ENCODE data around the gene ITPA.
"Not testable (repeated sequence)": the region's sequence is repeated elsewhere in the genome, so short reads cannot be mapped to it uniquely, and the experiment has no call there.

ITPA gene

DNA sequence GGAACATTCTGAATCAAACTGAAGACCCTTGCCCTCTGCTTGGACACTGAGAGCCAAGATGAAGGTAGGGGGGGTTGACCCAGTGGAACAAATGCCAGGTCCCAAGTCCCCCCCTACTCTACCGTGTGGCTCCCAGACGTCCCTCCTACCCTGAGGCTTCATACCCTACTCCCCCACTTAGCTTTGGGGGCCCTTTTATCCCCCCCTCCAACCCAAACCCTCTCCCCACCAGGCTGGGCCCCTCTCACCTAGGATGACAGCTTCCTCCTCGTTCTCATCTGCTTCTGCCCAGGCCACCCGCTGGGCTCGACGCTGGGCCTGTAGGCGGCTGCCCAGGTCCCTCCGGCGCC, 6.4 kb upstream of the ITPA start:
- DNase-seq, result peak in 1 of 2 experiments; percentile 39

DNA sequence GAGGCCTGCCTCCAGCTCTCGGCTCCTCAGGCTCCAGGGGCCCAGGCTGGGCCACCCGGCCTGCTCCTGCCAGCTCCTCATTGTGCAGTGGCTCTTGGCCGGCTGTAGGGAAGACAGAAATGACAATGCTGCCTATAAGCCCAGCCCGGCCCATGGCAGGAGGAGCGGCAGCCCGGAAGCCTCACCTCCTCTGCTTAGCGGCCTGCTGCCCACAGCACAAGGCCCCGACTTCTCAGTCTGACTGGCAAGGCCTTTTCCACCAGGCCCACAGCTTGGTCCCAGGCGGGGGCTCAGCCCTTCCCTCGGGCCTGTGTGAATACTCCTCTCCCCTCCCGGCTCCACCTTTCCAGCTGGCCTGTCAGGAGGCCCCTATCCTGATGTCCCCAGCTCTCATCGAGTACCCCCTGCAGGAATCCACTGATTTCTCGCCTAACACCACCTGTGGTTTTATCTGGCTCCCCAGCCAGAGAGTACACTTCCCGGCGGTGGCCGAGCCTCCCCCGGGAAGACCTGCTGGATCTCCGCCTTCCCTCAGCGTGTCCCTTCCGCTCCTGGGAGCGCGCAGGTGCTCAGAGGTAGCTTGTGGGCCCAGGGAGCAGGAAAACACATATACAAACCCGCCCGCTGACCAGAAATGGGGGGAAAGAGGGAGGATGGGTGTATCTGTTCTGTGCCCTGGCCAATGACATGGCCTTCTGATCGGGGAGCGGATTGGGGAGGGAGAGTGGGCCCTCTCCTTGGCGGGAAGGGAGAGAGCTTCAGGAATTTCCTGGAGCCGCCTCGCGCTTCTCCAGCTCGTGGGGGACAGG, 5.8 kb upstream of the ITPA start:
- DNase-seq, result peak; percentile 71 to 85

DNA sequence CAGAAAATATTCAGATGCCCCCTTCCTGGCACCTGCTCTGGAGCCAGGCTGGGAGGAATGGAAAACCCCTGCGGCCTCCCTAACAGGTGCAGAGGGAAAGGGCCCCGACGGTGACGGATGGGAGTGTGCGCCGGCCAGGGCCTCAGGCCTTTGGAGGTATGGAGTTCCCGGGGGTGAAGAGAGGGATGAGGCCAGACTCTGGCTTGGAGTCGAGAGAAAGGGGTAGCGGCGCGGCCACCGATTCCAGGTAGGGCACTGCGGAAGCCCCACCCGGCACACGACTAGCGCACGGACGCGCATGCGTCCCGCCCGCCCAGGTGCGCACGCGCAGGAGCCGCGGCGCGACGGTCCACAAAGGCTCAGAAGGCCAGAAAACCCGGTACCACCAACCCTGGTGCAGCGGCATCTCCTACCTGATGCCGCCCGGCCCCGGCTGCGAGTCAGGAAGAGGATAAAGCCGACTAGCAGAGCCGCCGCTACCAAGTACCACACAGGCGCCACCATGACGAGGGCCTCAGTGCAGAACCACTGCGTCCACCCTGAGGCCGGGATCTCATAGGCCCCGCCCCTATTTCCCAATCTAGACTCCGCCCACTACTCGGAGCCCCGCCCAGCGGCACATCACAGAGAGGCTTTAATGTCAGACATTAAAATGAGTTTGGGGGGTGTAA, 5.0 kb upstream of the ITPA start, which contains the start of gene DDRGK1:
Gene DDRGK1, minus strand, starts transcription at position 559 of the 671 bp plus-strand sequence. Its CDS starts 55 bp downstream, at position 504.
- DNase-seq, result peak; percentile 83 to 88

DNA sequence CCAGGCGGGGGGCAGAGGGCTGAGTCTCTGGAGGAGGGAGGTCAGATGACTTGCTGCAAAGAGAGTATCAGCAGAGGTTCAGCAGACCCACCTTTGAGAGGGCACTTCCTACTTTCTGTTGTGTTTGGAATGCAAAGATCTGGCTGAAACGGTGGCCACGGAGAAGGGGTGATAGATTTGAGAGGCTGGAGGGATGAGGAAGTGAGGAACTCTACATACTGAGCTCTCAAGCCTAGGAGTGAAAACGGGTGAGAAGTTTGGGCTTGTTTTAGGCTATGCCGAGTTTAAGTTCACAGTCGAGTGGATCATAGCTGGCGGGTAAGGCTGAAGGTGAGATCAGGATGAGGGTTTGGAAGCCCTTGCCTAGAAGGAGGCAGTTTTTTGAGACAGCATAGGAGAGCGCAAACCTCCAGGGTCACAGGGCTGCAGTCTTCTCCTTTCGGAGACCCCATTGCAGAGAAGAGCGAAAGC, 477 bp upstream of the ITPA start:
- no peak for DNase-seq

DNA sequence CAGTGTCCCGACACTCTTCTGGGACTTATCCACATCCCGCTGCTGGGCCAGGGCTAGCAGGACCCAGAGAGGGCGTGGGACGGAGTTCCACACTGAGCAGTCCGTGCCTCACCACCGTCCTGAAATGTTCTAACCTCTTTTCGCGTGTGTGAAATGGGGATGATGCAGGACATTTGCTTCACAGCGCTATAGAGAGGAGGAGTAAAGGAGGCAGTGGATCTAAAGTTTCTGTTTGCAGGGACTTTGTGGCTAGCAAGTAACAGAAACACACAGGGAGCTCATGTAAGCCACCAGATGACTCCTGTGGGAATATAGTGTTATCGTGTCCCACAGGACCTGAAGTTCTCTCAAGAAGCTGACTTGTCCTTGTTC, 634 bp downstream of the ITPA start:
- DNase-seq, result peak in 1 of 2 experiments; percentile 14

DNA sequence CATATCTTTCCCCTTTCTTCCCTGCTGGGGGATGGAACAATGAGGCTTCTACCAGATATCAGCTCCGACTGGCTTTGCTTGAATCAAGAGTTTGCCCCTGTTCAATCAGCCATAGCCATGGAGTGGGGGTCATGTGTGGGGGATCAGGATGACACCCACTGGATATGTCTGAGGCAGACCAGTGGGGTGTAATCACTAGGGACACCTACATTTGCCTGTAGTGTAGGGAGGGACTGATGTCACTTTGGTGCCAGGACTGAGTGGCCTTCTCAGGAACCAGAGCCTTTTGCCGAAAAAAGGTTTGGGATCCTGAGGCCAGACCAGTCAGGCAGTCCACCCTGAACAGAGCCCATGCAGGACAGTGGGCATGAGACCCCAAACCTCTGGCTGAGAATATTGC, 1.0 kb downstream of the ITPA start:
- no peak for DNase-seq

DNA sequence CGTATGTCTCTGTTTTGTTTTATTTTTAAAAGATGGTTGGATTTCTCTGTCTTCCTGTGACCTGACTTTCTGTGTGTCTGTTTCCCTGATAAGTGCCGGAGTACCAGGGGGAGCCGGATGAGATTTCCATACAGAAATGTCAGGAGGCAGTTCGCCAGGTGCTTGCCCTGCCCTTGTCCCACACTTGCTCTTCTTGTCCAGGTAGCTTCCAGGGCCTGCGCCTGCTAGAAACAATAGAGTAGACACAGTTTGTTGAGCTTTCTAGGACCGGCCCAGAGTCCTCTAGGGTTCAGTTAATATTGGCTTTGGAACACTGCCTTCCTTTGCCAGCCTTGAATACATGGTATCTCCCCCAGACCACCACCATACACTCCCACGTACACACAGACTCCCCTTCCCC, 3.9 kb downstream of the ITPA start:
- DNase-seq, result no peak

DNA sequence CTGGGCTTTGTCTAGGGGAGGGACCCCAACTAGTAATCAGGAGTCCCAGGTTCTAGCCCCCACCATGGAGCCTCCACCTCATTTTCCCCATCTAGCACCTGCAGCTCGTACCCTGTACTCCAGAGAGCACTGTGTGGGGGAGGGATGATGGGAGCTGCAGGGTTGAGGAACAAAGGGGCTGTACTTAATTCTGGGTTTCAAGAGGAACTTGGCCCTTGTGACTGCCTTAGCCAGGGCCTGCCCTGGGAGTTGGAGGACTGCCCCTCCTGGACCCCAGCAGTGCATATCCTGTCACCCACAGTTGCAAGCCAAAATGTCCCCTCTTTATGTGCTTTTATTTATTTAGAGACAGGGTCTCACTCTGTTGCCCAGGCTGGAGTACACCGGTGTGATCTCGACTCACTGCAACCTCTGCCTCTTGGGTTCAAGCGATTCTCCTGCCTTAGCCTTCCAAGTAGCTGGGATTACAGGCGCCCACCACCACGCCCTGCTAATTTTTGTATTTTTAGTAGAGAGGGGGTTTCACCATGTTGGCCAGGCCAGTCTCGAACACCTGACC, 6.1 kb downstream of the ITPA start:
- DNase-seq, result not testable (repeated sequence)

DNA sequence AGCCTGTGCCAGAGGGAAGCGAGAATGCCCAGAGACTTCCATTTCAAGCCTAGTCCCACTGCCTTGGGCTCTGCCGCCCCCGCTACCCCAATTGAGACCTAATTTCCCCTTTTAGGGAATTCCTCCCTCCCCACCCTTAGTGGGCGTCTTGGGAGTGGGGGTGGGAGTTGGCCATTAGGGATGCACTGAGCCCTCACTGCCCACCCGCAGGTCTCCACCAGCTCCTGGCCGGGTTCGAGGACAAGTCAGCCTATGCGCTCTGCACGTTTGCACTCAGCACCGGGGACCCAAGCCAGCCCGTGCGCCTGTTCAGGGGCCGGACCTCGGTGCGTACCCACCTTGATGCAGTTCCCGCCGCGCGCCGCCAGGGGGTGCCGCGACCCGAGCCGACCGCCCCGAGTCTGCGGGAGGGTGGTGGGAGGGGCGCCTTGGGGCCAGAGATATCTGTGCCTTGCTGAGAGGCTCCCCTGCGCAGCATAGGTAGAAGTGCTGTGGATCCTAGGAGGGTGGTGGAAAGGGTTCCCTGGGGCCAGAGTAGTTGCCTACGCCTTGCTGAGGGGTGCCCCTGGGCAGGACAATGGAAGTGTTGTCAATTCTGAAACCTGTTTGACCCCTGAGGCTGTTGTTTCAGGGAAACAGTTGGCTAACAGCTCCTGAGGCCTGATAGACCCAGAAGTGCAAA, 9.2 kb downstream of the ITPA start:
- DNase-seq, result peak; percentile 18 to 21

DNA sequence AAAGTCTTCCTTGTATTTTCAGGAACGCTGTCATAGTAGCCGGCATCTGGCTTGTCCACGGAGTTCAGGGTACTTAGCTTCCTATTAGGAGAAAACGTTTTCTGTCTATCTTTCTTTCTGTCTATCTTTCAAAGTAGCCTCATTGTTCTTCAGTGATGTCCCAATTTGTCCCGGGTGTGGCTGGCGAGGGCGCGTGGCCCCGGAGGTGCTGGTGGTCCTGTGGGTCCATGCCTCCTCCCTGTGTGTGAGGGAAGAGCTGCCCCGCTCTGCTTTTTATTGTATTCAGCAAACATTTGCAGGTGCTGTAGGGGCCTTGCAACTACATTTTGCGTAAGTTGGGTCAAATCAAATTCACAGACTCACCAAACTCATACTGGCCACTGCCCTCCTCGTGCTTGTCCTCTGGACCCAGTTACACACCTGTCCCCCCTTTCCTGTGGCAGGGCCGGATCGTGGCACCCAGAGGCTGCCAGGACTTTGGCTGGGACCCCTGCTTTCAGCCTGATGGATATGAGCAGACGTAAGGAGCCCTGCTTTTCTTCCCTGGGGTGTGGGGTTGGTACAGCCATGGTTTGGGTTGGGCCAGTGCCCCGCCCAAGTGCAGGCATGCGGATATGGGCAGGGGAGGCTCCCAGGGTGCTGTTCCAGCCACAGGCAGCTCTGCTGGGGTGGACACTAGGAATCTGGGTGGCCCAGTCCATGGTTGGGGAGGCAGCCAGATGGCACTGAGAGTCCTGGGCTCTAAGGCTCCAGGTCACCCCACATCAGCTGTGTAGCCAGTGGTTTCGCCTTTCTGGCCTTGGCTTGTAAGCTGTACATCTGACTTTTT, 12.3 kb downstream of the ITPA start:
- no peak for DNase-seq

DNA sequence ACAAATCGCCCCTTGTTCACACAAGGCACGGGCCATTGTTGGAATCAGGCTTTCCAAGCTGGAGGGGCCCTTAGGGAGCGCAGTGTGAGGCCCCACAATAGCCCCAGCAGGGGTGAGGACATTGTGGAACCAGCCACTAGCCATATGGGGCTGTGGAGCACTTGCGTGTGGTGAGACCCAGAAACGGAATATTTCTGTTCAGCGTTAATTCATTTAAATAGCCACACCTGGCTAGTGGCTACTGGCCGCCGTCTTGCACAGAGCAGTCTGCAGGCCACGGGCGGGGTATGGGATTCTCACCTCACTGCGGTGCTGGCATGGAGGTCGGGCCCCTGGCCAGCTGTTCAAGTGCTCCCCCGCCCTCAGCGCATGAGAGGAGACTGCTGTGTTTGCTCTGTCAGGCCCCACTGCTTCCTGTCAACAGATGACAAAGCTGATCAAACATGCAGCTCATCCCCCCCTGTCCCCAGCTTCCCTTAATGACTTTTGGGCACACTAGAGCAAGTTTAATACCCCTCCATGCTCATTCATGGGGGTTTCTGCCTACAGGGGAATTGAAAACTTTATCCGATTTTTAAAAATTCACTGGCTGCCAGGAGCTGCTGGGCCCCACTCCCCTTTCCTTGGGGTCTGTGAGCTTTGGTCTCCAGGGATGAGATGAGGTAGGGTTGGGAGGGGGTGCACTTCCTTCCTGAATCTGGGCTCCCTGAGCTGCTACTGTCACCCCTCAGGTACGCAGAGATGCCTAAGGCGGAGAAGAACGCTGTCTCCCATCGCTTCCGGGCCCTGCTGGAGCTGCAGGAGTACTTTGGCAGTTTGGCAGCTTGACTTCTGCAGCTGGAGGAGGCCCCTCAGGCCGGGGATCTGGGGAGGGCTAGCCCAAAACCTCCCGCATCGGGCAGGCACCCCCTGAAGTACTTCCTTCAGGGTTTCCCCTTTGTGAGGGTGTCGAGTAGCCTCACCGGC, 13.6 kb downstream of the ITPA start:
- peak; percentile 94 to 99 for DNase-seq

DNA sequence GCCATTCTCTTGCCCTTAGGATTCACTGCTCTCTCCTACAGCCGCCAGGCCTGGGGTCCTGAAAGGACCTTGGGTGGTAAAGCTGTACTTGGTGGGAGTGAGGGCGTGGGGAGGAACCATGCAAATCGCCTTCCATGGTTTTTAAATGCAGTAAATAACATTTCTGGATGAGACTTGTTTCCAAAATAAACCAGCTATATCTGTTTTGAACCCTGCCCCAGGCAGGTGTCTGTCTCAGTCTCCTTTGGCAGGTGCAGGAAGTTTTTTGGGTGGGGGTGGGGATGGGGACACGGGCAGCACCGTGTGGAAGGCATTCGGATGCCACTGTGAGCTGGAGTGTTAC, 14.3 kb downstream of the ITPA start:
- peak; percentile 28 to 68 for DNase-seq

DNA sequence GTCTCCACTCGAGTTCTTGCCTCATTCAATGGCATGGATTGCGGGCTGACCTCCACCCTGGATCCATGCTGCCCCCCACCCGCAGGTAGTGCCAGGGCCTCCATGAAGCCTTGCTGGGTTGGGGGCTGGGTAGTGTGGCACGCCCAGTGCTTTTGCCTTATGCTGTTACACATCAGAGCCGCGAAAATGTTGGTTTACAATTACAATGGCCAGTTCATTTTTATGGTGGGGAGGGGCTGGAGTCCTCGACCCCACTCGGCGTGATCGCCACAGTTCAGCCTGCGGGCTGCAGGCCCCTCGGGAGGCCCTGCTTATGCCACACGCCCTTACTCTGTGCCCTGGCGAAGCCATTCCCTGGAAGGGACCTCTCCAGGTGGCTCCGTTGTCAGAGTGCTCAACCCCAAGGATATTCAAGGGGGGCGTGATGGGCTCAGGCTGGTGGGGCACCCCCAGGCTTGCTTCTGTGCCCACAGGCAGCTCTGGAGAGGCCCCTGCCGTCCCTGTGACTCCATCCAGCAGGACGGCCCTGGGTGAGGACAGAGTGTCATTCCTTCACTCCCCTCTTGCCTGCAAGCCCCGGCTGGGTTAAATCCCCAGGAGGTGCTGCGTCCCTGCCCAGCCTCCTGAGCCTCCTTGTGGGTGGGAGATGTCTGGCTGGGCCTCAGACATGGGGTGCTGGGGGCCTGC, 14.8 kb downstream of the ITPA start:
- no peak for DNase-seq

DNA sequence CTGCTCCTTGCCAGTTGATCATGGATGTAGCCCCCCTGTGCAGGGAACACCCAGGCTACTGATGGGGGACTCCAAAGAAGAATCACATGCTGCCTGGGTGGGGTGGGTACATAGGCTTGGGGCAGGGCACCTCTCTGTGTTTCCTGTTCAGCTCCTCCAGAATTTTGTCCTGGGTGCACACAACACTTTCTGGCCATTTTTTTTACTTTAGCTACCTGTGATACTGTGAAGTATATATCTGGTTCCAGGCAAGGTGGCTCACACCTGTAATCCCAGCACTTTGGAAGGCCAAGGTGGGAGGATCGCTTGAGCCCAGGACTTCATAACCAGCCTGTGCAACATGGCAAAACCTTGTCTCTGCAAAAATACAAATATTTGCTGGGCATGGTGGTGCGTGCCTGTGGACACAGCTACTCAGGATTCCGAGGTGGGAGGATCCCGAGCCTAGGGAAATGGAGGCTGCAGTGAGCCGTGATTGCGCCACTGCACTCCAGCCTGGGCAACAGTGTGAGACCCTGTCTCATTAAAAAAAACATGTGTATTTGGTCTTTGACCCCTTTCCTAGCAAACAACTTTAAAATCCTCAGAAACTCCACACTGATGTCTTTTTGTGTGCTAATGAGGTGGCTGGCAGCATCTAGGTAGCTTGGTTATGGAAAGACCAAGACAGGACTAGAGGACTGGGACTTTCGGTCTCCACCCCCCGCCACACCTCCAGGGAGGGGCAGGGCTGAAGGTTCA, 15.6 kb downstream of the ITPA start:
- DNase-seq, result no peak

DNA sequence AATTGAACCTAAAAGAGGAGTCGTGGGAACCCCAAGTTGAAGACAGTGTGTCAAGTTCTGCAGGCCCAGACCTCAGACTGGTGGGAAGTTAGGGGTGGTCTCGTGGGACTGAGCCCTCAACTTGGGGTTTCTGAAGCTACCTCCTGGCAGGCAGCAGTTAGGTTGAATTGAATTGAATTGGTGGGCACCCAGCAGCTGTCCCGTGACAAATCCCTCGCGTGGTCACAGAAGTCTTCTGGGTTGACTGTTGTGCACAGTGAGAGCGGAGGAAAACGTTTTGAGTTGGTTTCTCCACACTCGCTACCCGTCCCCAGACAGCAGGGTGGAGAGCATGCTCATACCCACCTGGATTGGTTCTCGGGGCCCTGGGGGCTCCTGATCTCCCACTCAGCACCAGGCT, 16.8 kb downstream of the ITPA start:
- no peak for DNase-seq

DNA sequence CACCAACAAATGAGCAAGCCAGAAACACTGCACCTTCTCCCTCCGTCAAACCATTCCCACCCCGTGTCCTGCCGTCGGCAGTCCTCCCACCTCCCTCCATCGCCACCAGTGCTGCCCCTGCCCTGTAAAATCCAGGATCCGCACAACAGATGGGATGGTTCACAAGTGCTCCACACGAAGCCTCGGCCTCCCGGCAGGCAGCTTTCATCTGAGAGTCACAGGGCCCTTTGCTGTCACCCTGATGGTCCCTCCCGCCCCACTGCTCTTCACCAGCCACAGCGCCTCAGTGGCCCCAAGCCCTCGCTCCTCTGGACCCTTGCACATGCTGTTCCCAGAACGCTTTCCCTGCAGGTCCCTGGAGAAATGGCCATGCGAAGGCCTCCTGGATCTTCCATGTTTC, 17.6 kb downstream of the ITPA start:
- no peak for DNase-seq

DNA sequence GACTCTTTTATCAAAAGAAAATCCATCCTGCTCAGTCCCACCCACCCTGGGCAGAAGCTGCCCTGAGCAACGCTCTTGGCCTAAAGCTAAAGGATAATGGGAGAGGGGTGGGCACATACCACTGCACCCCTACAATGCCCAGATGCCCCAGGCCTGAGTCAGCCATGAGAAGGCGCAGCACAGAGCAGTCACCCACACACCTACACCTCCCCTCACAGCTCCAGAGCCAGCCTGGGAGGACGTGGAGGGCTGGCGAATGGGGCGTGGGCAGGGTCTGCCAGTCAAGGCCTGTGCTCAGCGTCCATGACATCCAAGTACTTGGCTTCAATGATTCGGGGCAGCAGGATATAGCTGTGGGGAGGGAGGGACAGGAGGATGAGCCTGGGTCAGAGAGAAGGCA, 18.2 kb downstream of the ITPA start:
- DNase-seq, result no peak

DNA sequence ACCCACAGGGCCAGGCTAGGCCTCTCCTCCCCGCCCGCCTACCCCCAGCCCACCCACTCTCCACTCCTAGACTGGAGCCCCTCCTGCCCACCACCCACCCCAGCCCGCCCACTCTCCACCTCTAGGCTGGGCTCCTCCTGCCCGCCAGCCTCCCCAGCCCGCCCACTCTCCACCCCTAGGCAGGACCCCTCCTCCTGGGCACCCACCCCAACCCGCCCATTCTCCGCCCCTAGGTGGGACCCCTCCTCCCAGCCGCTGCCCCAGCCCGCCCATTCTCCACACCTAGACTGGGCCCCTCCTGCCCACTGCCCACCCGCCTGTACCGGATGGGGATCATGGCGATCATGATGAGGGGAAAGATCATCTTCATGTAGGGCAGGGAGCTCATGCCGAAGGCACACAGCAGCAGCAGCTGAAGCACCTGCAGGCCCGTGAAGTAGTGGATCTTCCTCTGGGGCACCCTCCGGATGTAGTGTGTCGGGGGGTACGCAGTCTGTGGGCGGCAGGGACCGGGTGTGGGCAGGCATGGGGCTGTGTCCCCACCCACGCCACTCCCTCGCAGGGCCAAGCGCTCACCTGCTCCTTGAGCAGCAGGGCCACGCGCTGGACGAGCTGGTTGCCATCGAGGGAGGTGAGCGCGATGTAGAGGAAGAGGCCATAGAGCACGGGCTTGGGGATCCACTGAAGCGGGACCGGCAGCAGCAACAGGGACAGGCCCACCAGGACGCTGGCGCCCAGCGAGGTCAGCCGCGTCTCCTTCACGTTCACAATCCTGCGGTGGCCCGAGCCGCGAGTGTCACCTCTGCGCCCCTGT, 18.8 kb downstream of the ITPA start:
- no peak for DNase-seq

DNA sequence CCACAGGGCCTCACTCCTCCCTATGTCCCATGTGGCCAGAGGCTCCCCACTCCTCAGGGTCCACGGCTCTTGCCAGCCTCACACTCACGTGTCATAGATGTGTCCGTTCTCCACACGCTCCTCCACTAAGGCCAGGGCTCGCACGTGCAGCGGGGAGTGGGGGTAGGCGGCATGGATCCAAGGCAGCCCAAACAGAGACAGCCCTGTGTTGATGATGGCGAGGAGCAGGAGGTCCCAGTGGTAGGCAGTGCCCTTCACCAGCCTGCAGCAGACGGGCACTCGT, 19.4 kb downstream of the ITPA start:
- no peak for DNase-seq

Measured in NCI-H2081 (cell line).